ENCODE results near the gene SLC25A45.
A peak's percentile ranks its signal among the peaks of the same experiment; 100 is the strongest.
"Not testable (repeated sequence)": the region's sequence is repeated elsewhere in the genome, so short reads cannot be mapped to it uniquely, and the experiment has no call there.

The SLC25A45 gene

DNA sequence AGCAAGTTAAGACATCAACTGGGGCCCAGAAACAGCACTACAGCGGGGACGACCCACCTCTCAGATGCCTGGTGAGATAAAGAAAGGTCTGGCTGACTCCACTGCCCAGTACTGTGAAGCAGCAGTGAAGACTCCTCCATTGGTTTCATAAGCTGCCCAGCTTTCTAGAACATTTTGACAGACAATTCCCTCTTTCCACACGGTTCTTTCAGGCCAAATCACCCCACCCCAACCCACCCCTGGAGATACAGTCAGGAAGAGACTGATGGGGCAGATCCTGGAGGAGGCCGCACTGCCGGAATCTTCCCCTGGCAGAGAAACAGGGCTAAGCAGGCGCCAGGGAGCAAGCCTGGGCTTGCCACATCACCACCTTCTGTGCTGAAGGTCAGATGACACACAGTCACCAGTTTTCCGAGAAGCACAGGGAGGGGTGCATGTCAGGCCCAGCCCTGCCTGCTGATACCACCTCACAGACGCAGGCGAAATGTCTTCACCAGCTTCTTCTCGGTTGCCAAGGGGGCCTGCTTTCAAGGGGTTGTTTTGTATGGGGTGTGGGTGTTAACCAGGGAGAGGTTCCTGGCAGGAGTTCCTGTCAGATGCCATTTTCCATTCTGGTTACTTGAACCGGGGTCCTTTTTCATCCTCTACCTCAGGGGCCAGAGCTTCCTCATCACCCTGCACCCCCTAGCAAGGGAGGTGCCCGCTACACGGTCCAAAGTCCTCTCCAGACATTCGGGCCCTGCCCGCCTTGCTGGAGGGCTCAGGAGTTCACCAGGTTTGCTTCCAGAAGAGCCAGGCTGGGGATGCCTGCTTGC, 38.7 kb upstream of the SLC25A45 start:
- peak; percentile 88 for DNase-seq

- no peak for DNase-seq
Measured at GRCh38 chr11:65420506-65420905, 38.1 kb upstream of the SLC25A45 start.

DNA sequence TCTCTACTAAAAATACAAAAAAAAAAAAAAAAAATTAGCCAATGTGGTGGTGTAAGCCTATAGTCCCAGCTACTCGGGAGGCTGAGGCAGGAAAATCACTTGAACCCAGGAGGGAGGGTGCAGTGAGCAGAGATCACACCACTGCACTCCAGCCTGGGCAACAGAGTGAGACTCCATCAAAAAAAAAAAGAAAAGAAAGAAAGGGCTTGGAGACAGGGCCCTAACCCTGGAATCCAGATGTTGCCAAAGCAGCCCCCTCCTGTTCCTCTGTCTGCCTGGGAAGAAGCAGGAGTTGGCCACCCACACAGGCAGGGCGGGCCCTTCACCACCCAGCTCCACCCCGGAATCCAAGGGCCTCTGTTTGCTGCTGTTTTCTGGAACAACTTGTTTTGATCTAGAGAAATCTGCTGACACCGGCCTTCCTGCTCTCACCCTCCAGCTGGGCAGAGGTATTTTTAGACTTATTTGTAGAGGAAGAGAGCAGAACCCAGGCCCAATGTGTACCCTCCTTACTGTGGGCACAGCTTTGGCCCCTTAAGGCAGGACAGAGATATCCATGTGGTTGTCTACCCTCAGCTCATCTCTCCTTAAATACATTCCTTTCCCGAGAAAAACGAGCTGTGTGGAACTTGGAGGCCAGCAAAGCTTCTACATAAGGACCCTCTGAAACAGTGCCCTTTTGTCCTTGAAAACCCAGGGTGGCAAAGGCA, 37.5 kb upstream of the SLC25A45 start:
- peak; percentile 34 for DNase-seq

GRCh38 chr11:65419460-65419771, 37.0 kb upstream of the SLC25A45 start:
- DNase-seq, result no peak

- peak; percentile 79 for DNase-seq
Measured at GRCh38 chr11:65418681-65419459, 36.4 kb upstream of the SLC25A45 start.

GRCh38 chr11:65418431-65418680, 35.9 kb upstream of the SLC25A45 start:
- DNase-seq, result no peak

DNA sequence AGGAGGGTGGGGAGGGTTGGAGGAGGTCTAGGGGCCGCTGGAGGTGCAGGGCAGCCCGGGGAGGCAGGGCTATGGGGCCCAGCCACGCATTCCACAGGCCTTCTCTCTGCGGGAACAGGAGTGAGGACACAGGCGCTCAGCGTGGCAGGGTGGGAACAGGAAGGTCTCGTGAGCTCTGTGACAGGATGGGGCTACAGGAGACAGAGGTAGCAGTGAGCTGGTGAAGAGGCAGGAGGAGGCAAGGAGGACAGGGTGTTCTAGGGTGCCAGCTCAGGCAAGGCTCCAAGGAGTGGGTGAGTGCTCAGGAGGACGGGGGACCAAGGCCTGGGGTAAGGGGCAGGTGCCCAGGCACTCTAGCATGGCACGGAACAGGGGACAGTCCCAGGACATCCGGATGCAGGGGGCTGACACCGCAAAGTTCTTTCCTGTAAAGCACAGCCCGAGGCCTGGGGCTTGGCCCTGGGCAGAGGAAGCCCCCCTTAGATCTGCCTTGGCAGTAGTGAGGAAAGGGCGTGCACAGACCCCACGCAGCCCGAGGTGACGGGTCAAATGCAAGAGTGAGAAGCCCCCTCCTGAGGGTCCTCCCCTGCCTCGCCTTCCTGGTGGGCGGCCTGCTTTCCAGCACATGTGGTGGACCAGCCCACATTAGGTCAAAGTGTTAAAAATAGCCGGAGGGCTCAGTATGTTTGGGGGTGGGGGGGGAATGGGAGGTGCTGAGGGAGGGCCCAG, 35.4 kb upstream of the SLC25A45 start:
- DNase-seq, result no peak

DNA sequence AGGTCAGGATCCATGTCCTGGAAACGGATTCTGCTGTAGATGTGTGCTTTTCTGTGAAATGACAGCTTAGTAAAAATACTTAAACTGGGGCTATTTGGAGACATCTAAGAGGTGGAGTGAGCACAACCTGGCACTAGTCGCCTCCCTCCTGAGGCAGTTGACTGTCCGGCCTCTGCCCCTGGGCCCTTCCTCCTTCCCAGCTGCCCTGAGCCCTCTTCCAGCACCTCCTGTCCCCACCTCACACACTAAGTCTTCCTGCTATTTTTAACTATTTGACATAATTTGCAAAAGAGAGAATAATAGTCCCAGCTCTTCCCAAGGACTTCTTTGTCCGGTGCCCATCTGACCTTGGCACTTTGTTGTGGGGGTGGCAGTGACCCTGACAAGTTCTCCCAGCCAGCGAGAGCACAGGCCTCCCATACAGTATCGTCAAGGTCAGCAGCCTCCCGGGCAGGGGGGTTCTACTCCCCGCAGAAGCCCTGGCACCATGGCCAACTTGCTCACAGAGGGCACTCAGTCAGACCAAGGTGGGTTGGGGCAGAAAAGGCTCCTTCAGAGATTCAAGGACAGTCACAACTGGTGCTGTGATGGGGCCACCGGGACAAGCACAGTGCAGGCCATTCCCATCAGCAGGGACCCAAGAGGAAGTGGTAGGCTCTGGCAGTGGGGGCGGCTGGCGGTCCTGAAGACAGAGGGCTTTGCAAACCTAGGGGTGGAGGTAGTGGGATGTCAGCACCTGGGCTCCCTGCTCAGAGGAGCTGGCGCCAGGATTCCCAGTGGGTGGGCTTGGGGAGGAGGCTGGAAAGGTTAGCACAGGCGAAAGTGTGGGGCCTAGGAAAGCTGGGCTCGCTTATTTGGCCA, 34.6 kb upstream of the SLC25A45 start:
- no peak for DNase-seq

- DNase-seq, result peak; percentile 60
Measured at GRCh38 chr11:65416341-65416824, 33.9 kb upstream of the SLC25A45 start.

DNA sequence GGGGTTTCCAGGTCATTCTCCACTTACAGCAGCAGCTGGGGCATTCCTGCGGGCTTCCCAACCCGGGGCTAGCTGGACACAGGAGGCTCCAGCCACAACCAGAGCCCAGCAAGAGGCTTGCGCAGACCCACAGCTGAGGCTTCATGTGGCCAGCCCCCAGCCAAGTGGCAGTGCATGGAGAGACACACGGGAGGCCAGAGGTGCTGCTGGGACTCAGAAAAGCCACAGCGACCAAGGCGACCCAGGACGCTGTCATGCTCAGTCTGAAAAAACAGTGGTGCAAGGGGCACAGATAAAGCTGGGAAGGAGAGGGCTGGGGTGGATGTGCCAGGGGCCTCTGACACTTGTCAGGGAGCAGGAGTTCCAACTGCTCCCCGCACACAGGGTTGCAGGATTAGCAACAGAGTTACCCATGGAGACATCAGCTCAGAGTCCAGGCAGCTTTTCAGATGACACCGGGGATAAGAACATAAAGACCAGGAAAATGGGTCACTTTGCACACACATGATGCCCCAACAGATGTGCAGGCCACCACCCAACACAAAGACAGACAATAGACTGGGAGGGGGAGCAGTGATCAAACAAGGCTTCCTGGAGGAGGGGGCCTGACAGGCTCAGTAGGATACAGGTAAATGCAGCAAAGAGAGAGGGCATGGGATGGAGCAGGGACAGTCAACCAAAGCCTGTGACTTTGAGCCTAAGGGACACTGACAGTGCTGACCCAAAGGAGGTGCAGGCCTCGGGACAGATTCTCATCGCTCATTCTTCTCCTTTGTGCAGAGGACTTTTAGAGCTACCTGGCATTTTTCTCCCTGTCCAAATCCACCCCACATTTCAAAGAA, 33.3 kb upstream of the SLC25A45 start:
- no peak for DNase-seq

GRCh38 chr11:65414776-65415498, 32.5 kb upstream of the SLC25A45 start:
- DNase-seq, result no peak

DNA sequence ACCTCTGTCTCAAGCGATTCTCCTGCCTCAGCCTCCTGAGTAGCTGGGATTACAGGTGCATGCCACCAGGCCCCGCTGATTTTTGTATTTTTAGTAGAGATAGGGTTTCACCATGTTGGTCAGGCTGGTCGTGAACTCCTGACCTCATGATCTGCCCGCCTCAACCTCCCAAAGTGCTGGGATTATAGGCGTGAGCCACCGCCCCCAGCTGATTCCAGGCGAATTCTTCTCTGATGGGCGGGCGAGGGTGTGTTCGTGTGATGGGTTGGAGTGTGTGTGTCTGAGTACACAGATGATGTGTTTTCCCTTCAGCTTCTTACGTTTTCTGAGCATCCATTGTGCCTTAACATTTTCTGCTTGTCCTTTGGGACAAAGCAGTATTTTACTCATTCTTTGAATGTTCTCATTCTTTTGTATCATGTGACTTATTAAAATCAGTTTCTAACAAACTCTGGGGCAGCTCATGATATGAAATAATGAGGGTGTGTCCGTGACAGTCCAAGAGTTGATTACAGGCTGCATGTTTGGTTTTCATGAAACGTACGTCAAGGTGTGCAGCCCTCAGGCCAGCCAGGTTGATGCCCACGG, 30.7 kb upstream of the SLC25A45 start:
- DNase-seq, result not testable (repeated sequence)

- DNase-seq, result no peak
Measured at GRCh38 chr11:65412271-65413076, 30.0 kb upstream of the SLC25A45 start.

- no peak for DNase-seq
Measured at GRCh38 chr11:65411681-65412070, 29.2 kb upstream of the SLC25A45 start.

GRCh38 chr11:65410936-65411680, 28.7 kb upstream of the SLC25A45 start:
- DNase-seq, result no peak

DNA sequence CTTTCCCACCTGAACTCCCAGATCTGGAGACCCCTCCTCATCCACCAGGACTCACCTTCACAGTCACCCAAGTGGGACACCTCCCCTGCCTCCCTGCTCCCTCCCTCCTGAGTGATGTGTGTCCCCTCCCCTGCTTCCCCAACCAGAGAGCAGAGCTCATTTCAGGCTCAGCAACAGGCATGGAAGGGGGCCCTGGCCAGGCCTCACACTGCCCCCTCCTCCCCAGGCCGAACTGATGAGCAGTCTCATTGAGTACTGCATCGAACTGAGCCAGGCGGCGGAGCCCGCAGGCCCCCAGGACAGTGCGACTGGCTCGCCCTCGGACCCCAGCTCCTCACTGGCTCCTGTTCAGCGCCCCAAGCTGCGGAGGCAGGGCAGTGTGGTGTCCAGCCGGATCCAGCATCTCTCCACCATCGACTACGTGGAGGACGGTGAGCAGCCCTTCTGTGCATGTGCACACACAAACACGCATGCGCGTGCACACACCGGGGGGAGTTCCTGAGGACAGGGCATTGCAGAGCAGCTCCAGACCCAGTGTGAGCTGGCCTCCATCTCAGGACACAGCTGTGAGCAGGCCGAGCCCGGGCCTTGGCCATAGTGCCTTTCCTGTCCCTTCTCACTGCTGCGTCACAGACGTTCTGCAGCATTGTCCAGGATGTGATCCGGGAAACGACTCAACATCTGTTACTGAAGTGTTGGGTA, 22.3 kb upstream of the SLC25A45 start:
- no peak for DNase-seq

DNA sequence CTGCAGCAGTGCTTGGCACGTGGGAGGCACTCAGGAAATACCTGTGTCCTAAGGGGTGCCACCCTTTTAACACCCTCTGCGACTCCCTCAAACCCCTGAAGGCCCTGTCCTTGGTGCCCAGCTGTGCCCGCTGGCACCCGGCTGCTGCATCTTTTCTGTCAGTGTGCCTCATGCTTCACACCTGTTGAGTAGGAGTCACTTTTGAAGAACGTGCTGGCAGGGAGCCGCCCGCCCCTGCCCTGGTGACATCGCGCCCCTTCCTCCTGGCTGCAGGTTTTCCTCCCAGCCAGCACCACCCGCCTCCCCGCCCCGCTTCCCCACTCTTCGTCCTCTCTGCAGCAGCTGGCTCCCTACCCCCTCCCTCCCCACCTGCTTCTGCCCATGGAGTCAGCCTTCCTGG, 21.8 kb upstream of the SLC25A45 start:
- no peak for DNase-seq

GRCh38 chr11:65403607-65404121, 21.2 kb upstream of the SLC25A45 start:
- DNase-seq, result no peak
